HUES48 (cell line): ENCODE data around the gene TCEA2.

Experiments
- H3K27ac ChIP-seq: one replicate; pipeline ENCODE4 v1.7.0; 2013; ENCODE audit warnings: low read depth, low read length, inconsistent platforms
- H3K27me3 ChIP-seq: 2 replicates; pipeline ENCODE4 v1.6.1; 2013; ENCODE audit warnings: mild to moderate bottlenecking, low read length; ENCODE audit not compliant: control insufficient read depth, insufficient read depth
- H3K36me3 ChIP-seq: 2 replicates; pipeline ENCODE4 v1.6.1; 2013; ENCODE audit warnings: low read length; ENCODE audit not compliant: control insufficient read depth, insufficient read depth
- H3K4me1 ChIP-seq: 2 replicates; pipeline ENCODE4 v1.6.1; 2013; ENCODE audit warnings: mild to moderate bottlenecking, low read length; ENCODE audit not compliant: control insufficient read depth, insufficient read depth
- H3K4me3 ChIP-seq: 2 replicates; pipeline ENCODE4 v1.5.1; 2013; ENCODE audit warnings: mild to moderate bottlenecking, low read depth, low read length
- H3K9ac ChIP-seq: 2 replicates; pipeline ENCODE4 v1.6.1; 2013; ENCODE audit warnings: mild to moderate bottlenecking, low read depth, low read length, moderate library complexity
- H3K9me3 ChIP-seq: 2 replicates; pipeline ENCODE4 v1.6.1; 2013; ENCODE audit warnings: low read length; ENCODE audit not compliant: control insufficient read depth, insufficient read depth

TCEA2 gene

DNA sequence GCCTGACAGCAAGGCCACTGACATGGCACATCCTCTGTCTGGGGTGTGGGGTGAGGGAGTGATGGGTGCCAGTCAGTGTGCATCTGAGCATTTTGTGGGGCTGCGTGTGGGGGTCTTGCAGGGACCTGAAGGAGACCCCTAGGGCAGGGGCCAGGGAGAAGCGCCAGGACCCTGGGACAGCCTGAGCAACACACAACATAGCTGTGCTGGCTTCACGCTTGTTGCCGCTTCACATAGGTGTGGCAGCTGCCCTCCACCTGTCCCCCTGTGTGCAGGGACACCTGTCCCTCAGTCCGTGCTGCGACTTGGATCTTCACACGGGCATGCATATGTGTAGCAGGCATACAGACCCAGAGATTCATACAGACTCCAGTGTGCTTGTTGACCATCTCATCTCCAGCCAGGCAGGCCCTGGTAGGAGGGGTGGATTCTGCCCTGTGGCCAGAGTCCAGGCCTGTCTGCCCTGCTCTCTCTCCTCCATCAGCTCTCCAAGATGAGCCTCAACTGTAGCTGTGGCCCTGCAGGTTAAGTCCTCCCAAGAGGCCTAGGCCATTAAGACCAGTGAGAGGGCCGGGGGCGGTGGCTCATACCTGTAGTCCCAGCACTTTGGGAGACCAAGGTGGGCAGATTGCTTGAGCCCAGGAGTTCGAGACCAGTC lies 47.5 kb downstream of the TCEA2 start:
- no peaks in the 10 kb centered on the region for H3K4me1 ChIP-seq
- H3K27me3 ChIP-seq, result no peaks in the 10 kb centered on the region
- no peak overlapping the region for H3K9ac ChIP-seq
- H3K27ac ChIP-seq, result no peak overlapping the region
- H3K9me3 ChIP-seq, result no peaks in the 10 kb centered on the region
- no peak overlapping the region for H3K4me3 ChIP-seq
- no peaks in the 10 kb centered on the region for H3K36me3 ChIP-seq

DNA sequence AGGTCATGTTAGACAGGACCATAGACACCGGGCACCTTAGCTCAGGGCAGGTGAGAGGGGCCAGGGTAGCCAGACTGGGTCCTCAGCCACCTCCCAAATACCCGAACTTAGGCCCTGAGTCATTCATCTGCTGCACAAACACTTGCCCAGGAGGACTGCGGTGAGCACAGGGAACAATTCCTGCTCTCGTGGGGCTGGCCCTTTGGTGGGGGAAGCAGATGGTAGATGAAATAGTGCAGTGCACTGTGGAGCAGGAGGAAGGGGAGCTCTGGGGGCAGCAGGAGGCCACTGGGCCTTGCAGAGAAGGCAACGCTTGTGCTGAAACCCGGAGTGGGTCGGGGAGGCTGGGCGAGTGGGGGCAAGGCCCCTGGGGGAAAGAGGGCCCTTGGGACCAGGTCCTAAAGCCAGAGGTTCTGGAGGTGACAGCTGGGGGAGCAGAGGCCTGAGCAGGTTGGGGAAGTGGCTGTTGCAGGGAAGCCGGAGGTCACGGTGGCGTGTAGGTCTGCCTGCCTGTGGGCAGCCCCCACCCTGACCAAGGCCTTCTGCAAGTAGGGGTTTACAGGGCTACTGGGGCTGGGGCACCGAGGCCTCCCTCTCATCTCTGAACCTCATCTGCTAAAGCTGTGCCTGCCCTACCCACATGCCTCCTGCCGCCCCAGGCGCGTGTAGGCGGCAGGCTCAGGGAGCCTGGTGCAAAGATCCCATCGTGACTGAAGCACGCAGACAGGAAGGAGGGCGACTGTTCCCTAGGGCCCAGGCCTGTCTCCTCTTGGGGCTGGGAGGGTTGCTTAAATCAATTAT lies 49.0 kb downstream of the TCEA2 start:
- Histone ChIP-seq H3K4me3 (no peak overlapping the region), H3K27ac (no peak overlapping the region), H3K9me3 (no peaks in the 10 kb centered on the region), H3K9ac (no peak overlapping the region), H3K4me1 (no peaks in the 10 kb centered on the region), H3K36me3 (no peaks in the 10 kb centered on the region), H3K27me3 (no peaks in the 10 kb centered on the region)

DNA sequence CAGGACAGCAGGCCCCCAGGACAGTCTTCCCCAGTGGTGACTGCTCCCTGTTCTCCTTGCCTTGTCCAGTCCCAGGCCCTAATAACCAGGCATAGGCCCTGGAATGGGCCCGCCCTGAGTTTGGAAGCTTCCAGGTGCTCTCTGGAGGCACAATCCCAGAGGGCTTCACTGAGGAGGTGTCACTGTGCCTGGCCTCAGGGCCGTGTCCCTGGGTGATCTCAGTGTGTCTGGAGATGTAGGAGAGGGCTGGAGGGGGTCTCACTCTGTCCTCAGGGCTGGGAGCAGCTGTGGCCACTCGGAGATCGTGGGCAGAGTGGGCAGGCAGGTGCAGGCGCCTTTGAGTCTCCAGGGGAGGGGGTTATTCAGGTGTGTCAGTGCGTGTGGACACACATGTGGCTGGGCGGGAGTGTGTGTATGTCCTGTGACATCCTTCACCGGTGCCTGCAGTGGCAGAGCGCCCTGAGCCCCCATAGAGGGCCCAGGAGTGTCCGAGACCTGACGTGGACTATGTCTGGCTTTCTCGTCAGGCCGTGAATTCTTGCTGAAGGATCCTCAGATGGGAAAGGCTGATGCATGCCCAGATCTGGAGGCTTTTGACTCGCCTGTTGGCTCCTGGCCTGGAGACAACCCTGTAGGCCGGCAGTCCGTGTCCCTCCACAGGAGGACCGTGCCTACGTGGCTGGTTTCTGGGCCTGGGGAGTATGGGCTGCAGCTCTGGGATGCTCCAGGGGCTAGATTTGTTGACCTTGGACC lies 49.9 kb downstream of the TCEA2 start:
- Histone ChIP-seq H3K4me1 (no peaks in the 10 kb centered on the region), H3K9me3 (no peaks in the 10 kb centered on the region), H3K36me3 (no peaks in the 10 kb centered on the region), H3K4me3 (no peak overlapping the region), H3K9ac (no peak overlapping the region), H3K27me3 (no peaks in the 10 kb centered on the region), H3K27ac (no peak overlapping the region)

DNA sequence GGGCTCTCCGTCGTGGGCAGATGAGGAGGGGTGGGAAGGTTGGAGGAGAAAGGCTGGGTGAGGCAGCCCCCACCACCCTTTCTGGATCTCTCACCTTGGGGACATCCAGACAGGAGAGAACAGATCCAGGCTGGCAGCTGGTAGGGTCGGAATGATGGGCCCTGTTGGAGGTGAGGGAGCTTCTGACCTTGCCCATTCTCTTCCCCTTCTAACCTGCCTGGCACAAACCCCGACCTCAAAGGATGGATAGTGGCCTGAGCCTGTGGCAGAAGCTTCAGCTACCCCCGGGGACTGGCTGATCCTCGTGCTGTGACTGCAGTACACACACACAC lies 50.4 kb downstream of the TCEA2 start:
- H3K27me3 ChIP-seq, result no peaks in the 10 kb centered on the region

DNA sequence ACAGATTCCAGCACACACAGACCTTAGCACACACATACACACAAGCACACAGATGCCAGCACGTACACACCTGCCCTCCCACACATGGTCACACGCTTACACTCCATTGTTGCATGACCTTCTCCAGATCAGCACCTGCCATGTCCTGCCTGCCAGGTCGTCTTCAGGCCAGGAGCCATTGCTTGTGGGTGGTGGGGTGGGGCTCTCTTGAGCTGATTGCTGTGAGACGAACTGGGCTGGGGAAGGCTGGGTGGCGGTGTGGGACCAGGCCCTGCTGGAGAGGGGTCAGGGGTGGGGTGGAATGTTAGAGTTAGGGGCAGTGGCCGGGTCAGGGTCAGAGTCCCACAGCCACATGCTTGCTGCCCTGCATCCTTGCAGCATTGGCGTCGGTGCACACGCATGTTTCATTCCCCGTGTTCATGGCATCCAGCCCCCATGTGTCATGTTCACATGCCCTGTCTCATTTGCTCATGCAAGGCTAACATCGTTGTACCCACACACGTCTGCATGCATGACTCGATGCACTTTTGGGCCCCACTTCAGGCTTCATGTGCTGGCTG lies 50.9 kb downstream of the TCEA2 start:
- Histone ChIP-seq H3K27me3 (no peaks in the 10 kb centered on the region), H3K4me1 (no peaks in the 10 kb centered on the region), H3K9me3 (no peaks in the 10 kb centered on the region), H3K27ac (no peak overlapping the region), H3K4me3 (no peak overlapping the region), H3K36me3 (no peaks in the 10 kb centered on the region), H3K9ac (no peak overlapping the region)

More for the DNA sequence above, 50.4 kb downstream of the TCEA2 start:
- H3K9me3 ChIP-seq, result no peaks in the 10 kb centered on the region
- H3K27ac ChIP-seq, result no peak overlapping the region
- no peak overlapping the region for H3K4me3 ChIP-seq
- H3K4me1 ChIP-seq, result no peaks in the 10 kb centered on the region
- H3K9ac ChIP-seq, result no peak overlapping the region
- no peaks in the 10 kb centered on the region for H3K36me3 ChIP-seq

DNA sequence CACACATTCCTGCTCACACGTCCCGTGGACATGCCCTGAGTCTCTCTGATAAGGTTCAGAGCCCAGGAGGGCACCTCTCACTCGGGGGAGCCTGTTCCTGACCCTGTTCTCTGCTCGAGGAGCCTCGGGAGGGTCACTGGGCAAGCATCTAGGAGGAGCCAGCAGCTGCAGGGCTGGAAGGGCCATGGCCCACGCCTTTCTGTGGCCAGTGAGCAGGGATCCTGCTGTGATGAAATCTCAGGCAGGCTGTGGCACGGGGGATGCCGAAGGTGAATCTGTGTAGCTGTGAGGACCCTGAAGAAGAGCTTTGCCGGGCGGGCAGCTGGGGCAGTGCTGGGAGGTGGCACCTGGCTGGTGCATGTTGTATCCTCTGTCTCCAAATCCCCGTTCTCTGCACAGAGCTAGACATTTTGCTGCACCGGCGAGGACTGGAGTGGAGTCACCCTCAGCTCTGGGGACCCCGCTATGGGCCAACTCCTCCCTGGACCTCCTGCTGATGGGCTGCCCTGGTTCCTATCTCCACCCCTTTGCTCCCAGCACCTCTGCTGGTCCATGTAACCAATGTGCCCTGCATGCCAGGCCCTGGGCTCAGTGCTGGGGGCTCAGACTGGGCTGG lies 51.5 kb downstream of the TCEA2 start:
- Histone ChIP-seq H3K36me3 (no peaks in the 10 kb centered on the region), H3K4me1 (no peaks in the 10 kb centered on the region), H3K27ac (no peak overlapping the region), H3K4me3 (no peak overlapping the region), H3K9me3 (0 out of 2 replicates have a peak, but pooled peaks cover 4% of the 10 kb centered on the region), H3K9ac (no peak overlapping the region), H3K27me3 (no peaks in the 10 kb centered on the region)

DNA sequence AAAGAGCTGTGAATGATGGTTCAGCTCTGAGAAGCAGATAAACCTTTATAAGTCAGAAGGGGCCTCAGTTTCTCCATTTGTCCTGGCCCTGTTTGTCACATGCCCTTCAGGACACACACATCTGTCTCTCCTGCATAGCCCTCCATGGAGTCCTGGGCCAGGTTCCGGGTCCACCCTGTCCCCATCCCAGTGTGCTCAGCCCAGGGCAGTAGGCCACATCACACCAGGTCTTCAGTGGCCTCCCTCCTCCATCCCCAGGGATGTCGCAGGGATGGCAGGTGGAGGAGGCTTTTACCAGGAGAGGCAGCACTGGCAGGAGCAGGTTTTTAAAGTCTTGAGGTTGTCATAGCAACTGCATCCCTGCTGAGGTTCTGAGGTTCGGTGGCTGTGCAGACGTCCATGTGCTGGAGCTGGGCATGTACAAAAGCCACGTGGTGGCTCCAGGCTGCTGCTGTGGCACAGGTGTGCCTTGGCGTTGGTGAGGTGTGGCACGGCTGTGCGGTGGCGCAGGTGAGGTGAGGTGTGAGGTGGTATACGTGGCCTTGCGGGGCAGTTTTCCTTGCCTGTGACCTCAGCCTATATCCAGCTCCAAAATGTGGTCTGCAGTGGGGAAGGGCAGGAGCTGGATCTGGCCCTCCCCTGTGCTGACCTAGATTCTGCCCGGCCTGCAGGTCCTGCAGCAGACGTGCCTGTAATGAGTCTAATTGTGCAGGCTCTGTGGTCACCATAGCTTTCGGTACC lies 52.3 kb downstream of the TCEA2 start:
- Histone ChIP-seq H3K9me3 (peaks cover 6% of the 10 kb centered on the region; the same call in 1 of the 2 replicates), H3K4me3 (no peak overlapping the region), H3K27ac (no peak overlapping the region), H3K4me1 (no peaks in the 10 kb centered on the region), H3K9ac (no peak overlapping the region), H3K36me3 (no peaks in the 10 kb centered on the region), H3K27me3 (no peaks in the 10 kb centered on the region)

DNA sequence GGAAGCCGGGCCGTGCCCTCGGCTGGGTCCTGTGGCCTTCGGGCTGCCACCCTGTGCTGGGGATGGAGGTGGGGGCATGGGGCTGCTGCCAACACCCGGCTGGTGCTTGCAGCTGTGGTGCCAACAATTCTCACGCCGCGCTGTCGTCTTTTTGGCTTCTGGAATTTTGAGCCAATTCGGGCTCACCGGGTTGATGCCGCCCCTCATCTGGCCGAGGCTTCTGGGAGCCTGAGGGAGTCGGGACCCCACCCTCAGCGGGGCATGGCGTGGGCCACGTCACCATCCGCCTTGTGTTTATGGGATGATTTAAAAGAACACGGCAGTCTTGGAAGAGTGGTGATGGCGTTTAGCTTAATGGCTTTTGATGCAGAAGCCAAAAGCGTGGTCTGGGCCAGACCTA lies 53.0 kb downstream of the TCEA2 start:
- H3K9ac ChIP-seq, result no peak overlapping the region
- no peaks in the 10 kb centered on the region for H3K27me3 ChIP-seq
- no peaks in the 10 kb centered on the region for H3K36me3 ChIP-seq
- H3K27ac ChIP-seq, result no peak overlapping the region
- H3K4me3 ChIP-seq, result no peak overlapping the region
- no peaks in the 10 kb centered on the region for H3K4me1 ChIP-seq
- peaks cover 8% of the 10 kb centered on the region; the same call in 1 of the 2 replicates for H3K9me3 ChIP-seq

DNA sequence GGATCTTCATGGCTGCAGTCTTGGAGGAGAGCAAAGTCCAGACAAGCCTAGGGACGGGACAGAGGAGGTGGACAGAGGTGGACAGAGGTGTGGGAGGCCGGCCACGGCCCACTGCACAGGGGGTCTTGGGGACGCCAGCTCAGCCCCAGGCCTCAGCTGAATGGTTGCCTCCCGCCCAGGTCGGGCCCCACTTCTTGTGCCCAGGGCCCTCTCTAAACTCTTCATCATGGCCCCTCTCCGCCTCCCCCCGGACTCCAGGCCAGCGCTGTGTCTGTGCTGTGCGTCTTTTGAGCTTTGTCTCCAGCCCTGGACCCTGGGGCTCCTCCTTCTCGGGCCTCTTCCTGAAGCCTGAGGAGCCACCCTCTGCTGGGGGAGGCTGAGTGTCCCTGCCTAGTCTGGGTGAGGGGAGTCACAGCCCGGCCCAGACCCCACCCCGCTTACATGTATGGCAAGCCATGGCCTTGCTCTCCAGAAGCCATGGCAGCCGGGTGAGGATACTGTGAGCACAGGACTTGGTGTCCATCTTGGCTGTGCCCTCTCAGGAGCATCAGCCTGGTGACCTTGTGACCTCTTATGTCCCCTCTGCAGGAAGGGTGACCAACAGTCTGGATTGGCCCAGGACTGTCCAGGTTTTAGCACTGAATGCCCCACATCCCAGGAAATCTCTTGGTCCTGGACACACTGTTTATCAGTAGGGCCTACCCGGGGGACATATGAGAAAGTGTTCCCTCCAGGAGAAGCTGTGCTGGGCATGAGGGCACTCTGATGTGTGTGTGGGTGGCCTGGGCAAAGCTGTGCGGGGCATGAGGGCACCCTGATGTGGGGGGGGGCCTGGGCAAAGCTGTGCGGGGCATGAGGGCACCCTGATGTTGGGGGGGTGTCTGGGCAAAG lies 53.8 kb downstream of the TCEA2 start:
- H3K36me3 ChIP-seq, result no peaks in the 10 kb centered on the region
- peaks cover 15% of the 10 kb centered on the region; the same call in 1 of the 2 replicates for H3K9me3 ChIP-seq
- no peak overlapping the region for H3K4me3 ChIP-seq
- no peak overlapping the region for H3K9ac ChIP-seq
- H3K27ac ChIP-seq, result no peak overlapping the region
- no peaks in the 10 kb centered on the region for H3K27me3 ChIP-seq
- no peaks in the 10 kb centered on the region for H3K4me1 ChIP-seq
